Activated T-cell treated with anti-CD3 and anti-CD28 coated beads for 4 hours (primary cell): ENCODE results near the gene LDB3.
A peak's percentile ranks its signal among the peaks of the same experiment; 100 is the strongest.

Source experiments
- DNase-seq: peaks from one replicate; pipeline ENCODE4 v3.0.0-alpha.2; 2020

LDB3 gene

GRCh38 chr10:86688398-86688921 is 20.1 kb downstream of the LDB3 start:
- peak; percentile 24 for DNase-seq

GRCh38 chr10:86689146-86689545 is 20.8 kb downstream of the LDB3 start:
- no peak for DNase-seq

GRCh38 chr10:86690231-86690630 is 21.9 kb downstream of the LDB3 start:
- no peak for DNase-seq

GRCh38 chr10:86690657-86691084 is 22.4 kb downstream of the LDB3 start:
- no peak for DNase-seq

GRCh38 chr10:86691333-86692022 is 23.2 kb downstream of the LDB3 start:
- no peak for DNase-seq

GRCh38 chr10:86692023-86692514 is 23.8 kb downstream of the LDB3 start:
- no peak for DNase-seq

- DNase-seq = no peak
These were observed 24.4 kb downstream of the LDB3 start for GRCh38 chr10:86692664-86693063.

- no peak for DNase-seq
These were observed 25.0 kb downstream of the LDB3 start for GRCh38 chr10:86693275-86693674.

GRCh38 chr10:86693721-86694369 is 25.5 kb downstream of the LDB3 start:
- DNase-seq = peak; percentile 19

GRCh38 chr10:86698207-86698940 is 30.1 kb downstream of the LDB3 start:
- no peak for DNase-seq

- no peak for DNase-seq
These were observed 30.8 kb downstream of the LDB3 start for GRCh38 chr10:86699125-86699524.

- no peak for DNase-seq
These were observed 31.2 kb downstream of the LDB3 start for GRCh38 chr10:86699541-86699940.

- no peak for DNase-seq
These were observed 31.9 kb downstream of the LDB3 start for GRCh38 chr10:86699991-86700840.

- DNase-seq = no peak
These were observed 32.7 kb downstream of the LDB3 start for GRCh38 chr10:86700851-86701617.

- DNase-seq = no peak
These were observed 34.9 kb downstream of the LDB3 start for GRCh38 chr10:86703176-86703575.

GRCh38 chr10:86705139-86705538 is 36.8 kb downstream of the LDB3 start:
- DNase-seq = no peak

GRCh38 chr10:86705905-86706304 is 37.6 kb downstream of the LDB3 start:
- no peak for DNase-seq

GRCh38 chr10:86706401-86706841 is 38.1 kb downstream of the LDB3 start:
- DNase-seq = no peak

GRCh38 chr10:86706977-86707376 is 38.7 kb downstream of the LDB3 start:
- no peak for DNase-seq

- no peak for DNase-seq
These were observed 39.2 kb downstream of the LDB3 start for GRCh38 chr10:86707505-86707904.

- no peak for DNase-seq
These were observed 39.9 kb downstream of the LDB3 start for GRCh38 chr10:86708068-86708782.
